Mucosa of descending colon (tissue), 3 donors: ENCODE results near the gene KANK4. TPM values are rescaled to one million over a fixed set of nuclear protein-coding genes. Genes with fewer than 3 reads are reported as not detected.
A peak's percentile ranks its signal among the peaks of the same experiment; 100 is the strongest.

Experiments
- ATAC-seq: fragments of 200-7000 bp; cut with Tn5 transposase; one replicate; pipeline ENCODE4 v1.9.1; 2020; ENCODE audit warnings: mild to moderate bottlenecking, moderate library complexity
- DNase-seq, 3 donors: peaks; one replicate each; pipeline ENCODE4 v3.0.0-alpha.2; 2020
- H3K36me3 ChIP-seq: fragments of 200-600 bp; one replicate; pipeline ENCODE4 v1.8.0; 2021; ENCODE audit warnings: low read depth, mild to moderate bottlenecking
- H3K4me1 ChIP-seq: fragments of 200-600 bp; one replicate; pipeline ENCODE4 v1.8.0; 2021; ENCODE audit warnings: low read depth, mild to moderate bottlenecking
- H3K4me3 ChIP-seq: fragments of 200-600 bp; one replicate; pipeline ENCODE4 v1.8.0; 2021; ENCODE audit warnings: mild to moderate bottlenecking
- H3K9me3 ChIP-seq: fragments of 200-600 bp; one replicate; pipeline ENCODE4 v1.8.0; 2021; ENCODE audit warnings: mild to moderate bottlenecking
- intact Hi-C, 2 donors: fragments of 100-400 bp; cut with DNase I in 1 of 2; cut with micrococcal nuclease in 1 of 2; formaldehyde crosslinking; loops; one replicate each; pipeline versions ENCODE4 v1.11.0 to v1.11.1; 2022; cut with DNase I, micrococcal nuclease
- total RNA-seq, 3 donors: library from RNA; stranded (reverse); fragmentation: NEBNext Ultra II Directional in 2 of 3; extraction: Animal tissue kit (Norgen Biotek cat#: 25700) in 2 of 3; gene quantifications; one replicate each; pipeline versions ENCODE4 v1.2.1 to v1.2.4, GENCODE V29; 2021 to 2023
- TF ChIP-seq, protein P1 (sequence below): fragments of 200-600 bp; IDR thresholded peaks from one replicate; pipeline ENCODE4 v1.8.0; 2022; ENCODE audit warnings: antibody characterized with exemption, mild to moderate bottlenecking
- donor health status: DM: no; HTN: no; CAD: no; lungs with moderate emphysema.
- donor health status: DM: no; HTN: no; CAD: no.
- donor health status: DM: no; HTN: yes; CAD: no.

The KANK4 gene
- total RNA-seq, 3 donors from 2014 or later = 1.6 to 2.6 (median 1.7) TPM

- DNase-seq = no peak
- TF ChIP-seq, protein P1, sequence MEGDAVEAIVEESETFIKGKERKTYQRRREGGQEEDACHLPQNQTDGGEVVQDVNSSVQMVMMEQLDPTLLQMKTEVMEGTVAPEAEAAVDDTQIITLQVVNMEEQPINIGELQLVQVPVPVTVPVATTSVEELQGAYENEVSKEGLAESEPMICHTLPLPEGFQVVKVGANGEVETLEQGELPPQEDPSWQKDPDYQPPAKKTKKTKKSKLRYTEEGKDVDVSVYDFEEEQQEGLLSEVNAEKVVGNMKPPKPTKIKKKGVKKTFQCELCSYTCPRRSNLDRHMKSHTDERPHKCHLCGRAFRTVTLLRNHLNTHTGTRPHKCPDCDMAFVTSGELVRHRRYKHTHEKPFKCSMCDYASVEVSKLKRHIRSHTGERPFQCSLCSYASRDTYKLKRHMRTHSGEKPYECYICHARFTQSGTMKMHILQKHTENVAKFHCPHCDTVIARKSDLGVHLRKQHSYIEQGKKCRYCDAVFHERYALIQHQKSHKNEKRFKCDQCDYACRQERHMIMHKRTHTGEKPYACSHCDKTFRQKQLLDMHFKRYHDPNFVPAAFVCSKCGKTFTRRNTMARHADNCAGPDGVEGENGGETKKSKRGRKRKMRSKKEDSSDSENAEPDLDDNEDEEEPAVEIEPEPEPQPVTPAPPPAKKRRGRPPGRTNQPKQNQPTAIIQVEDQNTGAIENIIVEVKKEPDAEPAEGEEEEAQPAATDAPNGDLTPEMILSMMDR = no peak
- Histone ChIP-seq H3K36me3 (no peaks in the 10 kb centered on the region), H3K4me1 (no peaks in the 10 kb centered on the region), H3K9me3 (no peaks in the 10 kb centered on the region), H3K4me3 (no peak overlapping the region)
- ATAC-seq = no peak
- intact Hi-C loops = no loop called here
Measured at GRCh38 chr1:62271134-62271533, 48.1 kb downstream of the KANK4 start.

DNA sequence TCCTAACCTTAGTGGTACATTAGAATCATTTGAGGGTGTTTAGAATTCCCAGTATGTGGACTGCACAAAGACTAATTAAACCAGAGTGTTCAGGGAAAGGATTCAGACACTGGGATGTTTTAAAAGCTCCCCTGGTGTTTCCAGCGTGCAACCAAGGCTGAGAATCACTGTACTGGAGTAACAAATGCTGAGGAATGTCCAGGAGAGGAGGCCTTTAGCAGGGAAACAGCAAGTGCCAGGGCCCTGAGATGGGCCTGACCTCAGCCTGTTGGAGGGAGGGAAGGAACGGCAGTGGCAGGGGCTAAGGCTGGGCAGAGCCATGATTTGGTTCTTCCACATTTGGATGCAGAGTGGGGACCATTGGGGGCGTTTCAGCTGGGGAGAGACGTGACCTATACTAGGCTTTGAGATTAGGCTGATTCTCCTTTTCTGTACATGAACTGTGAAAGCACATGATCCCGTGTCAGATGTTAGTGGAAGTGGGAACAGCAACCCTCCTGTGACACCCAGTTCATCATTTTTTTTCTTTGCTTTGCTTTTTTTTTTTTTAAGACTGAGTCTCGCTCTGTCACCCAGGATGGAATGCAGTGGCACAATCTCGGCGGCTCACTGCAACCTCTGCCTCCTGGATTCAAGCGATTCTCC, 49.3 kb downstream of the KANK4 start:
- TF ChIP-seq, protein P1 = no peak
- peak in 1 of 3 donors; percentile 7 for DNase-seq
- intact Hi-C loops = no loop called here
- no peaks in the 10 kb centered on the region for H3K4me1 ChIP-seq
- H3K9me3 ChIP-seq = no peaks in the 10 kb centered on the region
- no peak overlapping the region for H3K4me3 ChIP-seq
- no peak for ATAC-seq
- H3K36me3 ChIP-seq = no peaks in the 10 kb centered on the region

DNA sequence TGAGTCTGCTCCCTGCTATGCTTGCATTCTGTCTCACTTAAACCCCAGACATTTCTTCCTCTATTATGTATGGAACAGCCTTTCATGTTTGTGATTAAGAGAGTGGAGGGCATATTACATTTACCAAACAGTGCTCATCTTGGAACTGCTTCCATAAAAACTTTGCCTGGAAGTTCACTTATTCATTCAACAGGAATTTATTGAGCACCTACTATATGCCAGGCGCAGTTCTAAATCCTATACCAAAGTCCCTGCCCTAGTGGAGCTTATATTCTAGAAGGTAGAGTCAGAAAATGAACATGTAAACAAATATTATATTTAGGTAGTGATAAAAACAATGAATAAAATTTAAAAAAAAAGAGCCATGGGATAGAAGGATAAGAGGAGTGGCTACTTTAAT, 49.8 kb downstream of the KANK4 start:
- intact Hi-C loops = no loop called here
- Histone ChIP-seq H3K9me3 (no peaks in the 10 kb centered on the region), H3K4me1 (no peaks in the 10 kb centered on the region), H3K4me3 (no peak overlapping the region), H3K36me3 (no peaks in the 10 kb centered on the region)
- DNase-seq = no peak
- no peak for ATAC-seq
- TF ChIP-seq, protein P1 = no peak

DNA sequence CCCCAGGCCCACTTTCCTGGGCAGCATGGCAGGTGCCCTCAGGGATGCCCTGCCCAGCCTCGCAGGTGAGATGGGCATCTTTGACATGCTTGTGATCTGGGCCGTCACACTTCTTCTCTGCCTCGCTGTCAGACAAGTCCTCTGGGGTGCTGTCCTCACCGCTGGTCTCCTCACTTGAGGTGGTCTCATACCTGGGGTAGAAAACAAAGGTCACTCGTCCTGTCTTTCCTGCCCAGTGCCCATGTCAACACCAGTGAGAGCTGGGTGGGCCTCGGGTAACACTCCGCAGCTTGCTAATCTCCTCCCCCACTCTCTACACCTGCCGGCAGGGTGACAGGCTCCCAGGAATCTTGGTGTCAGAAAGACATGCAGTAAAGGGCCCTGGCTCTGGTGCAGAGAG, 50.9 kb downstream of the KANK4 start:
- DNase-seq (no peak), ATAC-seq (no peak)

GRCh38 chr1:62265956-62266935, 53.0 kb downstream of the KANK4 start:
- TF ChIP-seq, protein P1 = no peak
- H3K9me3 ChIP-seq = no peaks in the 10 kb centered on the region
- intact Hi-C loops = no loop called here
- ATAC-seq (peak; percentile 25), DNase-seq (no peak)
- H3K36me3 ChIP-seq = no peaks in the 10 kb centered on the region
- no peak overlapping the region for H3K4me3 ChIP-seq
- no peaks in the 10 kb centered on the region for H3K4me1 ChIP-seq

More for the DNA sequence above, 50.9 kb downstream of the KANK4 start:
- TF ChIP-seq, protein P1 = no peak
- Histone ChIP-seq H3K4me3 (no peak overlapping the region), H3K9me3 (no peaks in the 10 kb centered on the region), H3K4me1 (no peaks in the 10 kb centered on the region), H3K36me3 (no peaks in the 10 kb centered on the region)
- intact Hi-C loops = no loop called here
